ENCODE results near the gene GPAT2. TPM values are rescaled to one million over a fixed set of nuclear protein-coding genes. Genes with fewer than 3 reads are reported as not detected.
A peak's percentile ranks its signal among the peaks of the same experiment; 100 is the strongest.
"Not testable (repeated sequence)": the region's sequence is repeated elsewhere in the genome, so short reads cannot be mapped to it uniquely, and the experiment has no call there.

The GPAT2 gene
- total RNA-seq, 2 donors from 2014 or later: 3.0 to 5.3 TPM

- ATAC-seq; DNase-seq; intact Hi-C loops (cut with DNase I, micrococcal nuclease): not testable (repeated sequence)
These were observed 838 bp upstream of the GPAT2 start for GRCh38 chr2:96035554-96035953.

- ATAC-seq; DNase-seq; intact Hi-C loops (cut with DNase I, micrococcal nuclease): not testable (repeated sequence)
These were observed 719 bp downstream of the GPAT2 start for GRCh38 chr2:96033997-96034396.

GRCh38 chr2:96027725-96028325 lies 6.9 kb downstream of the GPAT2 start:
- ATAC-seq: peak; percentile 85
- intact Hi-C loops (cut with DNase I, micrococcal nuclease); DNase-seq: not testable (repeated sequence)

- ATAC-seq; intact Hi-C loops (cut with DNase I, micrococcal nuclease); DNase-seq: not testable (repeated sequence)
These were observed 9.0 kb downstream of the GPAT2 start for GRCh38 chr2:96025755-96026154.

- ATAC-seq (no peak), DNase-seq (no peak)
- intact Hi-C loops (cut with DNase I, micrococcal nuclease): no loop called here
These were observed 9.6 kb downstream of the GPAT2 start for GRCh38 chr2:96025194-96025492.

DNA sequence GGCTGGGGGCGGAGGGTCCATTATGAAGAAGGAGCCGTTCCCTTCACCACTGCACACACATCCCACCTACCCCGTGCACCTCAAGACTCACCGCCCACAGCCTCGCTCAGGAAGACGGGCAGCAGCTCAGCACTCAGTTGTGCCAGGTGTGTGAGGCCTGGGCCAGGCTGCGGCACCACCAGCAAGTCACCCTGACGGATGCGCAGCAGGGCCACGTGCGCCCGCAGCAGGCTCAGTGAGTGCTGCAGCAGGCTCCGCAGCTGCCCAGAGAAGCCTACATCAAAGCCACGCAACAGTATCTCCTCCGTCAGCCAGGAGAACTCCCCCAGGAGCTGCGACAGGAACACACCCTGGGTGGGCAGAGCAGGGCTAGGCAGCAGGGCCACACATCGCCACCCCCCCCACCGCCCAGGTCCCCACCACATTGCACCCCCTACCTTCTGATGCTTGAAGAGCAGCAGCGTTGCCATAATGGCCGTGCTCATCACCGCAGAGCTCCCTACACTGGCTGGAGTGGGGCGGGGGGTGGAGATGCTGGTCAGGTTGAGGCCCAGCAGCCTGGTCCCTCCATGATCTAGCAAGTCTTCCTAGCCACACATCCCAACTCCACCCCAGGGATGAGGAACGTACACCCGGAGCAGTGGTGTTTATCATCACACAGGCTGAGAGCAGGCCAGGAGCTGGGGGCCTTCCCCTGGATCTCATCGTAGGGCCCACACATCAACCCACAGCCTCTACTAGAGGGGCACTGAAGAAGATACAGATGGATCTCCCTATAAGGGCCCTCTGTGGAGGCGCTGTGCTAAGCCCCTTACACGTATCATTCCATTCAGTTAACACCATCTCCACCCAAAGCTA lies 10.2 kb downstream of the GPAT2 start:
- no peak for DNase-seq

GRCh38 chr2:96023701-96024100 lies 11.0 kb downstream of the GPAT2 start:
- ATAC-seq; DNase-seq; intact Hi-C loops (cut with DNase I, micrococcal nuclease): not testable (repeated sequence)

More for the DNA sequence above, 10.2 kb downstream of the GPAT2 start:
- intact Hi-C loops (cut with DNase I, micrococcal nuclease): no loop called here
- no peak for ATAC-seq

DNA sequence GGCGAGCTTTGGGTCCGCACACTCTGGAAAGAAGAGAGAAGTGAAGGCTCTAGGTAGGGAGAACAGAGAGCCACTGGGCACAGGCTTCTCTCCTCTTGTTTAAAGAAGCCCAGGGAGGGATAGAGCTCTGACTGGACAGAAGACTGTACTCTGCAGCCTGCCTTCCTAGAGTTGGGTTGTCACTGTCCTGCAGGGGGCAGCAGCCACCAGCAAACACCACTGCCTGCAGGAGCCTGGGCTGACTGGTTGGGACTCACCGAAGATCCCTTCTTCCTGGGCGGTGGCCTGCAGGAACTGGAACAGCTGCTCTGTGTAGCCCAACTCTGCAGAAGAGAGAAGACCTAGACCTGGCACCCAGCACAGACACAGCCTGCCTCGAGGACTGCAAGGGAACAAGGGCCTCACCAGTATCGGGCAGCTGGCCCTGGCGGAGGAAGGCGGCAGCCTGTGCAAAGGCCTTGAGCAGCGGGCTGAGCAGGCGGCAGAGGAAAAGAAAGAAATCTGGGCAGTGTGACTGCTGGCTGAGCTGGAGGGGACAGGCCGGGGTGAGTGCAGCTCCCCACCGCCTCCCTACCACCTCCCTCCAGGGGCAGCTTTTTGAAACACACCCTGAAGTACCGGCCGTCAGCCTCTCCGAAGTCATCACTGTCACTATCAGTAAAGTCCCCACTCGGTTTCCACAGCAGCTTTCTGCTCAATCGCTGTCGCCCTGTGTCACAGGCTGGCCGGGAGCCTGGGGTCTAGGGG lies 11.8 kb downstream of the GPAT2 start:
- intact Hi-C loops (cut with DNase I, micrococcal nuclease): not testable (repeated sequence)
- peak; percentile 84 to 90 for DNase-seq
- ATAC-seq: peak; percentile 91

DNA sequence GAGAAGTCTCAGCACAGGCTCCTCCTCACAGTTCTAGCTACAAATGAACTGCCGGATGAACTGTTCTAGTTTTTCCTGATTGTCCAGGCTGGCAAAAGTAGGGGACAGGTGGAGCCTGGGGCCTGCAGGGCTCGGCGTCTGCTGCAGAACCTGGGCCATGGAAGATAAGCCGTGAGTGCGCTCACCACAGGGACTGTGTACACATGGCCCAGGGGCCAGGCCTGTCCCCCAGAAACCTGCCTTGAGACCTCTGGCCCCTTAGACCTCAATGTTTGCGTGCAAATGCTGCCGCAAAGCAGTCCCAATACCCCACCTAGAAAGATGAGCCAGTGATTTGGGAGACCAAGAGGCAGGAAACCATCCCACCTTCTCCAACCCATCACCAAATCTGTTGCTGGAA lies 12.6 kb downstream of the GPAT2 start:
- DNase-seq; intact Hi-C loops (cut with DNase I, micrococcal nuclease); ATAC-seq: not testable (repeated sequence)

DNA sequence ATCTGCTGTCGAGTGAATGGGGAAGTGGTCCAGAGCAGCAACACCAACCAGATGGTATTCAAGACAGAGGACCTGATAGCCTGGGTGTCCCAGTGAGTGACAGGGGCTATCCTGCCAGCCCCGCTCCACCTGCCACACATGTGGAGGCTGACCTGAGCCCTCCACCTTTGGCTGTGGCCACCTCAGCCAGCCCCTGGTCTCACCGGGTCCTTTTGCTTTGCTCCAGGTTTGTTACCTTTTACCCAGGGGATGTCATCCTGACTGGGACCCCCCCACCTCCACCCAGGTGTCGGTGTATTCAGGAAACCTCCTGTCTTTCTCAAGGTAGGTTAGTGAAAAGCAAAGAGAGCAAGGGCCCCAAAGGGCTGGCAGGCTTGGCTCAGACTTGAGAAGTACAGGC lies 13.6 kb downstream of the GPAT2 start:
- intact Hi-C loops (cut with DNase I, micrococcal nuclease); DNase-seq; ATAC-seq: not testable (repeated sequence)

DNA sequence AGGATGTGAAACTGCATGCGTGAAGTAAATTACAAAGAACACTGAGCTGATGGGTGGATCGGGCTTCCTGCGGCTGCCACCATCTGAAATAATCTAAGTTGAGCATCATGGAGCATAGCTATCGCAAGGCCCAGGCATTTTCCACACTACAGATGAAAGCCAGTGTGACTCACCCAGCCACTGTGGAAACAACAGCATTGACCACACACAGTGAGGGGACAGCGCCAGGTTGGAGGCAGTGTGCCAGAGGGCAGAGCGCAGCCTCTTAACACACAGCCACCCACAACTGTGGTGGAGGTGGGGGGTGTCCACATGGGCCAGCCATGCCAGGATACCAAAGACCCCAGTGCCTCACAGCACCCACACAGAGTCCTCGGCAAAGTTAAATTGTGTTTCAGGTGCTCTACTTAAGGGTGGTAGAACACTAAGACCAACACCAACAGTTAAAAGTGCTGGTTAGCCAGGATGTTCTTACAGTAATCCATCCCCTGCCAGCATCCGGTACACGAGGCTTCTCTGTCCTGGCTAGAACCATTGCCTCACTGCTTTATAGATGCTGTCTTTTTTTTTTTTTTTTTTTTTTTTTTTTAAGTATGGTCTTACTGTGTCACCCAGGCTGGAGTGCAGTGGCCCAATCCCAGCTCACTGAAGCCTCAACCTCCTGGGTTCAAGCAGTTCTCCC lies 14.7 kb downstream of the GPAT2 start:
- DNase-seq; intact Hi-C loops (cut with DNase I, micrococcal nuclease); ATAC-seq: not testable (repeated sequence)

GRCh38 chr2:96016321-96016720 lies 18.4 kb downstream of the GPAT2 start:
- DNase-seq; intact Hi-C loops (cut with DNase I, micrococcal nuclease); ATAC-seq: not testable (repeated sequence)

GRCh38 chr2:96012792-96013264 lies 21.9 kb downstream of the GPAT2 start:
- intact Hi-C loops (cut with DNase I, micrococcal nuclease); DNase-seq; ATAC-seq: not testable (repeated sequence)

GRCh38 chr2:96012086-96012791 lies 22.5 kb downstream of the GPAT2 start:
- DNase-seq; intact Hi-C loops (cut with DNase I, micrococcal nuclease); ATAC-seq: not testable (repeated sequence)

DNA sequence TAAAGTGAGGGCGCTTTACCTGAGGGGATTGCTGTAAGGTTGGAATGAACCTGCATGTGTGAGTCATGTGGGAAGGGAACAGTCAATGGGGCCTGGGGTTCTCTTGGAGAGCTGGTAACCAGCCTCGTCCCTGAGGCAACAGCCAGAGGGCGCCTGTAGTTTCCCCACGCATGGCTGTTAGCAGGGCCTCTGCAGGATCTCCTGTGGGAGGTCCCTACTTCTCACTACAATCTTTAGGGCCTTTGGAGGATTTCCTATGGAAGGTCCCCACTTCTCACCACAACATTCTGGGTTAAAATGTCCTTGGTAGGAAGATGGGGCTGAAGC lies 23.6 kb downstream of the GPAT2 start:
- peak; percentile 49 for ATAC-seq
- DNase-seq; intact Hi-C loops (cut with DNase I, micrococcal nuclease): not testable (repeated sequence)

DNA sequence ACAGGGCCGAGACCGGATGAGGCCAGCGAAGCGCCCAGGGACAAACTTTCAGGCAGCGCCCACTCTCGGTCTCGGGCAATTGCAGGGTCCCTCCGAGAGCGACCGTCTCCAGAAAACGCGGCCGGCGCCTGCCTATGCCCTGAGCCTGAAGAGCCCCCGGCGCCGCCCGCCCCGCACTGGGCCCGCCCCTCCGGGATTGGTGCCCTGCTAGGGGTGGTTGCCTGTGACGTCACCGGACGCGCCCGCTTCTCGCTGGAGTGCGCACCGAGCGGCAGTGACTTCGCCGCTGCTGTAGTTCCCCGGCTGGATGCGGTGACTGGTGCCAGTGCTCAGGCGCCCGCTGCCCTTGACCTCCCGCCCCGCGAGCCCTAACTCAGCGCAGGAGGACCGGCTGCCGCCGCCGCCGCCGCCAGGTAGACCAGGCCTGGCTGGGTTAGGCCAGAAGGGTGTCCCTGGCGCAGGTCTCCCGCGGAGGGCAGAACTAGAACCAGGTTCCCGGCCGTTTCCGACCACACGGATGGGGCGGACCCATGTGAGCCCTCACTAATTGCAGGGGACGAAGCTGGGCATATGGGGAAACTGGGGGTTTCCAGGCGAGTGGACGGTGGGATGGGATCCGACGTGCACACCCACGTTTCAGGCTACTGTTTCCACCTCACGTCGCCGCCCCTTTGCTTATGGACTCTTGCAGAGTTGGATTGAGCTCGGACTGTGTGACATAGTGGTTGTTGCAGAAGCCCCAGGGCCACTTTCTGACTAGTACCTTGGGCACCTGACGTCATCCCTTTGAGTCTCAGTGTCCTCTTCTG lies 24.2 kb downstream of the GPAT2 start:
- ATAC-seq: peak; percentile 98
- DNase-seq: peak; percentile 97 to 99
- intact Hi-C loops (cut with DNase I, micrococcal nuclease): not testable (repeated sequence)

- intact Hi-C loops (cut with DNase I, micrococcal nuclease): not testable (repeated sequence)
- DNase-seq (peak in 1 of 2 donors; percentile 47), ATAC-seq (peak; percentile 74)
These were observed 24.9 kb downstream of the GPAT2 start for GRCh38 chr2:96009833-96010232.
